ENCODE results near the gene SPECC1. TPM values are rescaled to one million over a fixed set of nuclear protein-coding genes. Genes with fewer than 3 reads are reported as not detected.
"Not testable (repeated sequence)": the region's sequence is repeated elsewhere in the genome, so short reads cannot be mapped to it uniquely, and the experiment has no call there.

The SPECC1 gene
- total RNA-seq, 1 donor from 2014 or later: 25.8 TPM

GRCh38 chr17:20067711-20068110 lies 58.6 kb downstream of the SPECC1 start:
- DNase-seq (ENCODE audit: low spot score): no peak

GRCh38 chr17:20068445-20068844 lies 59.3 kb downstream of the SPECC1 start:
- no peak for DNase-seq (ENCODE audit: low spot score)

GRCh38 chr17:20071824-20072691 lies 62.9 kb downstream of the SPECC1 start:
- DNase-seq (ENCODE audit: low spot score): no peak

GRCh38 chr17:20072692-20072992 lies 63.5 kb downstream of the SPECC1 start:
- no peak for DNase-seq (ENCODE audit: low spot score)

- DNase-seq (ENCODE audit: low spot score): no peak
These were observed 64.2 kb downstream of the SPECC1 start for GRCh38 chr17:20073055-20073979.

GRCh38 chr17:20074001-20074400 lies 64.8 kb downstream of the SPECC1 start:
- DNase-seq (ENCODE audit: low spot score): no peak

GRCh38 chr17:20074489-20074888 lies 65.3 kb downstream of the SPECC1 start:
- no peak for DNase-seq (ENCODE audit: low spot score)

- not testable (repeated sequence) for DNase-seq (ENCODE audit: low spot score)
These were observed 67.0 kb downstream of the SPECC1 start for GRCh38 chr17:20076137-20076536.

- no peak for DNase-seq (ENCODE audit: low spot score)
These were observed 69.0 kb downstream of the SPECC1 start for GRCh38 chr17:20077978-20078685.

- DNase-seq (ENCODE audit: low spot score): no peak
These were observed 71.4 kb downstream of the SPECC1 start for GRCh38 chr17:20080513-20080912.

- no peak for DNase-seq (ENCODE audit: low spot score)
These were observed 74.1 kb downstream of the SPECC1 start for GRCh38 chr17:20083156-20083859.

- no peak for DNase-seq (ENCODE audit: low spot score)
These were observed 75.6 kb downstream of the SPECC1 start for GRCh38 chr17:20084621-20085282.

- DNase-seq (ENCODE audit: low spot score): no peak
These were observed 76.2 kb downstream of the SPECC1 start for GRCh38 chr17:20085283-20085845.

- DNase-seq (ENCODE audit: low spot score): no peak
These were observed 77.4 kb downstream of the SPECC1 start for GRCh38 chr17:20086416-20087076.

- DNase-seq (ENCODE audit: low spot score): no peak
These were observed 78.5 kb downstream of the SPECC1 start for GRCh38 chr17:20087538-20088250.

- DNase-seq (ENCODE audit: low spot score): no peak
These were observed 80.8 kb downstream of the SPECC1 start for GRCh38 chr17:20089756-20090547.

- no peak for DNase-seq (ENCODE audit: low spot score)
These were observed 82.2 kb downstream of the SPECC1 start for GRCh38 chr17:20091174-20092029.

Measured in mesenteric fat pad (tissue), 1 donor.